ENCODE measurements around the gene ARHGEF38. TPM values are rescaled to one million over a fixed set of nuclear protein-coding genes. Genes with fewer than 3 reads are reported as not detected.

Gene ARHGEF38
- polyA plus RNA-seq, 1 donor: 0.86 TPM

GRCh38 chr4:105560421-105560848, 8.0 kb downstream of the ARHGEF38 start:
- no peak for DNase-seq (ENCODE audit: low read depth)

GRCh38 chr4:105563352-105563751, 10.9 kb downstream of the ARHGEF38 start:
- DNase-seq (ENCODE audit: low read depth): no peak

- no peak for DNase-seq (ENCODE audit: low read depth)
Observed at GRCh38 chr4:105568584-105568983, 16.2 kb downstream of the ARHGEF38 start.

GRCh38 chr4:105569057-105569865, 16.8 kb downstream of the ARHGEF38 start:
- no peak for DNase-seq (ENCODE audit: low read depth)

- DNase-seq (ENCODE audit: low read depth): no peak
Observed at GRCh38 chr4:105569866-105570236, 17.4 kb downstream of the ARHGEF38 start.

GRCh38 chr4:105572296-105572695, 19.9 kb downstream of the ARHGEF38 start:
- no peak for DNase-seq (ENCODE audit: low read depth)

- no peak for DNase-seq (ENCODE audit: low read depth)
Observed at GRCh38 chr4:105586638-105587328, 34.4 kb downstream of the ARHGEF38 start.

- DNase-seq (ENCODE audit: low read depth): no peak
Observed at GRCh38 chr4:105587841-105588240, 35.4 kb downstream of the ARHGEF38 start.

- DNase-seq (ENCODE audit: low read depth): no peak
Observed at GRCh38 chr4:105588252-105588651, 35.8 kb downstream of the ARHGEF38 start.

GRCh38 chr4:105591573-105591972, 39.2 kb downstream of the ARHGEF38 start:
- DNase-seq (ENCODE audit: low read depth): no peak

- DNase-seq (ENCODE audit: low read depth): no peak
Observed at GRCh38 chr4:105594099-105595010, 41.9 kb downstream of the ARHGEF38 start.

- DNase-seq (ENCODE audit: low read depth): no peak
Observed at GRCh38 chr4:105596684-105597083, 44.3 kb downstream of the ARHGEF38 start.

GRCh38 chr4:105598052-105598451, 45.6 kb downstream of the ARHGEF38 start:
- no peak for DNase-seq (ENCODE audit: low read depth)

- DNase-seq (ENCODE audit: low read depth): no peak
Observed at GRCh38 chr4:105598787-105599186, 46.4 kb downstream of the ARHGEF38 start.

- DNase-seq (ENCODE audit: low read depth): no peak
Observed at GRCh38 chr4:105599482-105599881, 47.1 kb downstream of the ARHGEF38 start.

- no peak for DNase-seq (ENCODE audit: low read depth)
Observed at GRCh38 chr4:105599932-105600655, 47.7 kb downstream of the ARHGEF38 start.

- no peak for DNase-seq (ENCODE audit: low read depth)
Observed at GRCh38 chr4:105600951-105601350, 48.5 kb downstream of the ARHGEF38 start.

- no peak for DNase-seq (ENCODE audit: low read depth)
Observed at GRCh38 chr4:105601406-105601805, 49.0 kb downstream of the ARHGEF38 start.

GRCh38 chr4:105603158-105603557, 50.7 kb downstream of the ARHGEF38 start:
- DNase-seq (ENCODE audit: low read depth): no peak

- no peak for DNase-seq (ENCODE audit: low read depth)
Observed at GRCh38 chr4:105605493-105605892, 53.1 kb downstream of the ARHGEF38 start.

- no peak for DNase-seq (ENCODE audit: low read depth)
Observed at GRCh38 chr4:105607876-105608275, 55.5 kb downstream of the ARHGEF38 start.
